NCI-H187 (cell line): ENCODE data around the gene ALOXE3.
"Not testable (repeated sequence)": the region's sequence is repeated elsewhere in the genome, so short reads cannot be mapped to it uniquely, and the experiment has no call there.

Experiments
- DNase-seq, 2 experiments: peaks; one replicate each; lab custom pipeline; 2025; lab: John Stamatoyannopoulos, UW

ALOXE3 gene

DNA sequence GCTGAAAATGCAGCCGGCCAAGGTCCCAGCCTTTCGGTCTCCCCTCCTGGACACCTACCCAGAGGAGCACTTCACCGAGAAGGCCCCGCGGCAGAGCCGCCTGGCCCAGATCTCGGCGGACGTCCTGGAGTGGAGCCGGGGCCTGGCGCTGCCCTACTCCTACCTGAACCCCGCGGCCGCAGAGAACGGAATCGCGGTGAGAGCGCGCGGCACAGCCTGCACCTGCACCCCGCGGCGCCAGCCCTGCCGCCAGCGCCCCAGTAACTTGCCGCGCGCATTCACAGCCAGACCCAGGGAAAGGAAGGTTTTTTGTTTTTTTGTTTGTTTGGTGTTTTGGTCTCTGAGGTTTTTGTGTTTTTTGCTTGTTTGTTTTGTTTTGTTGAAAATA is 46.0 kb downstream of the ALOXE3 start:
- no peak for DNase-seq

GRCh38 chr17:8071496-8071895 is 46.8 kb downstream of the ALOXE3 start:
- DNase-seq, result no peak

DNA sequence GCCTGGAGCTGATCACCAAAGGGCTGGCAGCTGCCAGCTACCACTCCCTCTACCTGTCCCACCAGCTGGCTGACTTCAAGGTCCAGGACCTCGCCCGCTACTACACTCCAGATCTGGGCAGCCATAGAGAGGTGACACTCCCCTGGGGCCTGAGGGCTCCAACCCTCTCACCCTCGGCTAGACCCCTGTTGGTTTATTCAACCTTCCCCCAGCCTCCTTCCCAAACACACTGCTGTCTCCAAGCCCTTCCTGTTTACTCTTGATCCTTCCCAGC is 48.8 kb downstream of the ALOXE3 start:
- no peak for DNase-seq

- no peak for DNase-seq
Observed at GRCh38 chr17:8068736-8069586, 49.4 kb downstream of the ALOXE3 start.

GRCh38 chr17:8067806-8068205 is 50.5 kb downstream of the ALOXE3 start:
- no peak for DNase-seq

- no peak for DNase-seq
Observed at GRCh38 chr17:8066841-8067775, 51.2 kb downstream of the ALOXE3 start.

DNA sequence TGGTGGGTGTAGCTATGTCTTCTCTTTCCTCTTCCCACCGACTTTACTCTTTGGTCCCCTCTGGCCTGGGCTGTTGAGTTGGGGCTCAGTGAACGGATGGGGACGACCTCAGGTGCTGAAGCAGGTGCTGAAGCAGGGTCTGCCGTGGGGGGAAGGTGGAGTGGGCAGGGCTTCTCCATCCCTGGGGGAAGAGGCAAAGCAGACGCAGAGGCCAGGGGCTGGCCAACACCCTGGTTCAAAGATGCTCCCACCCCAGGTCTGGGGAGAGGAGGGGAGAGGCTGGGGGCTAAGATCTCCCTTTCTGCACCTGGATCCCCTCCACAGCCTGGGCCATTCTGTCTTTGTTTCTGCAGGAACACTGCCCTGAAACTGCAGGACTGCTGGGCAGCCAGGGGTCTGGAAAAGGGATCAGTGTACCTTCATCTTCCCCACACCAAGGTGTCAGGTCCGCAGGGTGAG is 53.7 kb downstream of the ALOXE3 start:
- no peak for DNase-seq

DNA sequence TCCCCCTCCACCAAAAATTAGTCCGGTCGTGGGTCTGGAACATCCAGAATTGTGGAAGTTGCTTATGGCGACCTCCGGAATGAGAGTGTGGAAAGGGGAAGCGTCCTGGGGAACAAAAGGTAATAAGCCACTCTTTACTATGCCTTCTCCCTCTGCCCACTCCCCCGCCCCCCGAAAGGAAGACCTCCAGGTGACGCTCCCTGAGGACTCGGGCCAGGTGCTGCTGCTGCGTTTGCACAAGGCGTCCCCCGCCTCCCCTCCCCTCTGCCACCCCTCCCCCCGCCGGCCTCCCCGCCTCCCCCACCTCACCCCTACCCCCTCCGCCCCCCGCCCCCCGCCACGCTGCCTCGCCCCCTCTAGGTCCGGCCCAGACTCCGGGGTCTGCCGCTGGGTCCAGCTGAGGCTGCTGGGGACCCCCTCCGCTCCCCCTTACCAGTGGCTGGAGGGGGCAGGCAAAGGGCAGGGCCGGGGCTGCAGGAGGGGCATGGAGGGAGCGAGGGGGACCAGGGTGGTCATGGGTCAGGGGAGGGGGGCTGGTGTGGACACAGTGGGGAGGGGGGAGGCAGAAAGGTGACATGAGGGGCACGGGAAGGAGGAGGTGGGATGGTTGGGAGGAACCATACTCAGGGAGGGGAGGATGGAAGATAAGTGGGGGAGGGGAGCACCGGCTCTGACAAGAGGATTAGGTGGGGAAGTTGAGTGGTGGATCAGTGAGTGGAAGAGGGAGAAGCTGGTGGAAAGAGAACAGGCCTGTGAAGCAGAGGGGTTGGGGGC is 54.4 kb downstream of the ALOXE3 start:
- no peak for DNase-seq

DNA sequence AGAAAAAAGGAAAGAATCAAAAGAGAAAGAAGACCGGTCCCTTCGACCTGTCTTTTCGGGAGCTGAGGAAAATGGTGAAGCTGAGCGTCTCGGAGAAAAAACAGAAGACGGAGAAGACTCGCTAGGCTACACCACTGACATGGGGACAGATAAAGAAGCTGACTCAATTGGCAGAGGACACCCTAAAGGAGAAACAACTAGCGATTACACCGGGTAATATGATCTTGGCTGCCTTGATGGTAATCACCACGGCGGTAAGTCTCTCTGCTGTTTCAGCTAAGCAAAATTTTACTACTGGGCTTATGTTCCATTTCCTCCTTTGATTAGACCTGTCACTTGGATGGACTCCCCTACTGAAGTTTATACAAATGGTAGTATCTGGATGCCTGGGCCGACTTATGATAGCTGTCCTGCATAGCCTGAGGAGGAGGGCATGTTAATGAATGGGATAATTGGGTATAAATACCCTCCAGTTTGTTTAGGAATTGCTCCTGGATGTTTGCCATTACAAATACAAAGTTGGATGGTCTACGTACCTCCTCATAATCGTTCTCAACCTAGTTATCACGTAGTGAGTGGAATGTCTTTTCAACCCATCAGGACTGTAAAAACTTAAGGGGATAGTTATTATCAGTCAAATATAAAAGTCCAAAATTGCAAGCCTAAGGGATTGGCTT is 55.4 kb downstream of the ALOXE3 start:
- DNase-seq, result no peak

GRCh38 chr17:8062435-8062806 is 55.9 kb downstream of the ALOXE3 start:
- DNase-seq, result no peak

GRCh38 chr17:8061851-8062250 is 56.5 kb downstream of the ALOXE3 start:
- DNase-seq, result not testable (repeated sequence)

DNA sequence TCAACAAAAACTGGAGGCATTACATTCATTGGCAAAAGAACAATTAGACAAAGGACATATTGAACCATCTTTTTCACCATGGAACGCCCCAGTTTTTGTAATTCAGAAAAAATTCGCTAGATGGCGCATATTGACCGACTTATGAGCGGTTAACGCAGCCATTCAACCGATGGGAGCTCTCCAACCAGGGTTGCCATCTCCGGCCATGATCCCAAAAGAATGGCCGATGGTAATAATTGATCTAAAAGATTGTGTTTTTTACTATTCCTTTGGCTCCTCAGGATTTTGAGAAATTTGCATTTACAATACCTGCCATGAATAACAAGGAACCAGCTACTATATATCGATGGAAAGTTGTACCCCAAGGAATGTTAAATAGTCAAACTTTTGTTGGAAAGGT is 58.0 kb downstream of the ALOXE3 start:
- peak; percentile 31 to 32 for DNase-seq

GRCh38 chr17:8059131-8059530 is 59.2 kb downstream of the ALOXE3 start:
- DNase-seq, result no peak

DNA sequence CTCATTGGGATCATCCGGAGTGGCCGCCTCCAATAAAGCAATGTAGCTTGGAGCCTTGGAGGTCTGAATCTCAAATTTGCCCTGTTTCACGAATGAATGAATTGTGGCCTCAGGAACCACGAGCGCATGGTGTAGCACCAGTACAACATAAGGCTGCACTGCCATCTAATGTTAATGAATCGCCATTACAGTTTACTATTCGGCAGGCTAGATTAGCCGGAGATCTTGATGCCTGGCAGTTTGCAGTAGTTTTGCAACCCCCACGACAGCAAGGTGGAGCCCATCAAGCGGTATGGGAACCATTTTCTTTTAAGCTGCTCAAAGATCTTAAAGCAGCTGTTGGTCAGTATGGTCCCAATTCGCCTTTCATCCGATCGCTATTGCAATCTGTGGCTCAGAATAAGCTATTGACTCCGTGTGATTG is 60.6 kb downstream of the ALOXE3 start:
- no peak for DNase-seq

- DNase-seq, result no peak
Observed at GRCh38 chr17:8056976-8057625, 61.2 kb downstream of the ALOXE3 start.

DNA sequence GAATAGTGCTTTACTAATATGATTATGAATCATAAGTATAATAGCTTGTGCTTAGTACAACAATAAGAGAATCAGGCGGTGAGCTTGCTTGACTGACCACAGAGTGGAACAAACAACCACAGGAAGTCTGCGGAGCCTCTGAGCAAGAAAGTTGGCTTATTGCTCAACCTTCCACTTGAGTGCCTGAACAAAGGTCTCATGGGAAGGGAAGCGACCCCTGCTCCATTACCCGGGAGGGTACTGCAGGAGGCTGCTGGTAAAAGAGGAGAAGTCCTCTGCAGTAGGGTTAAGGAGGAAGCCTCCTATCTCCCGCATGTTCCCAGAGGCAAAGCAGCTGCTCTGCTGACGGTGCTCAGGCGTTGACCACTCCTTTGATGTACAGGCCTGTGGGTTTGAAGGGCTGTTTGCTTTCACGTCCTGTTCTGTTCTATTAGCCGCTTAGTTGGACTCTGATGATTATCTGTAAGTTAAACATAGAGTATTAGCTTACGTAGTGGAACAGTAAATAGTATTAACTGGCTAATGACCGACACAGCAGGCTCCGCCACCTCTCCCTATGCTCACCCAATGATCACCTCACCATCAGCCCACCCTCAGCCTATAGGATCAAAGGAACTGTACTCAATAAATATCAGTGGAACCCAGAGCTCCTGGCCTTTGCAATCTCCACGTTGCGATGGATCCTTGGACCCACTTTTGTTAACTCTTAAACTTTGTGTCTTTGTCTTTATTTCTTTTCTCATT is 61.9 kb downstream of the ALOXE3 start:
- DNase-seq, result no peak

DNA sequence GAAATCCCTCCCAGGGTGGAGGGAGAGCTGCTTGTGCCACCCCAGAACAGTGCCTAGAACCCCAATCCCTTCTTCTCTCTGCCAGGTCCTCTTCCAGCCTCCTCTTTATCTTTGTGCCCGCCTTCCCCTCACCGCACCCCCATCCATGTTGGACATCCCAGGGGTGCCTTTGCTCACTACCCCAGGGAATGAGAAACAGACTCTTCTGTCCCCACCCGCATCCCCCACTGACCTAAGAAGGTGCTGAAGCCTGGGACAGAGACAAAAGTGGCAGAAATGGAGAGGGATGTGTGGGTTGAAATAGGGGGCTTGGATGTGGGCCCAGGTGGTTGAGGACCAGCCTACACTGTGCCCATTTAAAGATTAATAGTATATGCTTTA is 62.5 kb downstream of the ALOXE3 start:
- no peak for DNase-seq

GRCh38 chr17:8053600-8053999 is 64.7 kb downstream of the ALOXE3 start:
- no peak for DNase-seq

- DNase-seq, result no peak
Observed at GRCh38 chr17:8052256-8053252, 65.8 kb downstream of the ALOXE3 start.
